Lower leg skin (tissue), 4 donors: ENCODE results near the gene CRYBA4. TPM values are rescaled to one million over a fixed set of nuclear protein-coding genes. Genes with fewer than 3 reads are reported as not detected.

Source experiments
- DNase-seq, 2 donors: peaks; one replicate each; pipeline ENCODE4 v3.0.0-alpha.2; 2019; ENCODE audit warnings: low spot score in 2 of 2
- H3K4me3 ChIP-seq: fragments of 200-600 bp; sonication (generic); 2 replicates; pipeline ENCODE4 v1.5.1; 2017; ENCODE audit warnings: mild to moderate bottlenecking, low read depth; ENCODE audit not compliant: poor library complexity, severe bottlenecking
- POLR2A ChIP-seq, 2 donors: fragments of 450-650 bp; IDR thresholded peaks; one replicate each; pipeline ENCODE4 v1.6.1; 2016 to 2017; ENCODE audit warnings: antibody characterized with exemption in 2 of 2, mild to moderate bottlenecking in 1 of 2, moderate library complexity in 1 of 2
- WGBS, 2 donors: methylation state at CpG; one replicate each; pipeline ENCODE4 v1.1.5; 2018; 5-methylcytosine and 5-hydroxymethylcytosine counted together
- intact Hi-C: fragments of 100-400 bp; cut with DNase I; formaldehyde crosslinking; loops from one replicate; pipeline ENCODE4 v1.15.0; 2023; ENCODE audit warnings: low total_unique reads
- total RNA-seq, 4 donors: library from RNA; depleted of rRNA; stranded (reverse); fragments of >200 nt; gene quantifications; one replicate each; pipeline ENCODE4 v1.1.0, GENCODE V29; 2016
- TF ChIP-seq, protein P1 (sequence below), 3 donors: fragments of 450-650 bp; IDR thresholded peaks; one replicate each; pipeline ENCODE4 v1.5.1; 2016; ENCODE audit warnings: antibody characterized with exemption in 3 of 3, mild to moderate bottlenecking in 3 of 3, moderate library complexity in 2 of 3

Gene CRYBA4
- total RNA-seq, 4 donors from 2014 or later: not detected

DNA sequence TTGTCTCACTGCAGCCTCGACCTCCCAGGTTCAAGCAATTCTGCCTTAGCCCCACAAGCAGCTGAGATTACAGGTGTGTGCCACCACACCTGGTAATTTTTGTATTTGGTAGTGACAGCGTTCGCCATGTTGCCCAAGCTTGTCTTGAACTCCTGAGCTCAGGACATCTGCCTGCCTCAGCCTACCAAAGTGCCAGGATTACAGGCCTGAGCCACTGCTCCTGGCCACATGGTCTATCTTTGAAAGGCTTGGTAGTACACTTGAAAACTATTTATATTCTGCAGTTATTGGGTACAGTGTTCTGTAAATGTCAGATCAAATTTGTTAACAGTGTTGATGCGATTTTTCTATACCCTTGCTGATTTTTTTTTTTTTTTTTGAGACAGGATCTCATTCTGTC is 9.5 kb downstream of the CRYBA4 start:
- DNase-seq: no peak
- TF ChIP-seq, protein P1, sequence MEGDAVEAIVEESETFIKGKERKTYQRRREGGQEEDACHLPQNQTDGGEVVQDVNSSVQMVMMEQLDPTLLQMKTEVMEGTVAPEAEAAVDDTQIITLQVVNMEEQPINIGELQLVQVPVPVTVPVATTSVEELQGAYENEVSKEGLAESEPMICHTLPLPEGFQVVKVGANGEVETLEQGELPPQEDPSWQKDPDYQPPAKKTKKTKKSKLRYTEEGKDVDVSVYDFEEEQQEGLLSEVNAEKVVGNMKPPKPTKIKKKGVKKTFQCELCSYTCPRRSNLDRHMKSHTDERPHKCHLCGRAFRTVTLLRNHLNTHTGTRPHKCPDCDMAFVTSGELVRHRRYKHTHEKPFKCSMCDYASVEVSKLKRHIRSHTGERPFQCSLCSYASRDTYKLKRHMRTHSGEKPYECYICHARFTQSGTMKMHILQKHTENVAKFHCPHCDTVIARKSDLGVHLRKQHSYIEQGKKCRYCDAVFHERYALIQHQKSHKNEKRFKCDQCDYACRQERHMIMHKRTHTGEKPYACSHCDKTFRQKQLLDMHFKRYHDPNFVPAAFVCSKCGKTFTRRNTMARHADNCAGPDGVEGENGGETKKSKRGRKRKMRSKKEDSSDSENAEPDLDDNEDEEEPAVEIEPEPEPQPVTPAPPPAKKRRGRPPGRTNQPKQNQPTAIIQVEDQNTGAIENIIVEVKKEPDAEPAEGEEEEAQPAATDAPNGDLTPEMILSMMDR (IDR thresholded peaks at IDR 0.05): no peak
- TF ChIP-seq POLR2A (IDR thresholded peaks at IDR 0.05): no peak
- H3K4me3 ChIP-seq: no peak overlapping the region
- 93 to 95% methylated on average over 4 of the region's 4 CpGs for WGBS, 2 donors
- intact Hi-C loops: loop anchor here (10.0 kb wide), 1 partner anchor 256 kb away; no protein-coding TSS in a partner anchor

DNA sequence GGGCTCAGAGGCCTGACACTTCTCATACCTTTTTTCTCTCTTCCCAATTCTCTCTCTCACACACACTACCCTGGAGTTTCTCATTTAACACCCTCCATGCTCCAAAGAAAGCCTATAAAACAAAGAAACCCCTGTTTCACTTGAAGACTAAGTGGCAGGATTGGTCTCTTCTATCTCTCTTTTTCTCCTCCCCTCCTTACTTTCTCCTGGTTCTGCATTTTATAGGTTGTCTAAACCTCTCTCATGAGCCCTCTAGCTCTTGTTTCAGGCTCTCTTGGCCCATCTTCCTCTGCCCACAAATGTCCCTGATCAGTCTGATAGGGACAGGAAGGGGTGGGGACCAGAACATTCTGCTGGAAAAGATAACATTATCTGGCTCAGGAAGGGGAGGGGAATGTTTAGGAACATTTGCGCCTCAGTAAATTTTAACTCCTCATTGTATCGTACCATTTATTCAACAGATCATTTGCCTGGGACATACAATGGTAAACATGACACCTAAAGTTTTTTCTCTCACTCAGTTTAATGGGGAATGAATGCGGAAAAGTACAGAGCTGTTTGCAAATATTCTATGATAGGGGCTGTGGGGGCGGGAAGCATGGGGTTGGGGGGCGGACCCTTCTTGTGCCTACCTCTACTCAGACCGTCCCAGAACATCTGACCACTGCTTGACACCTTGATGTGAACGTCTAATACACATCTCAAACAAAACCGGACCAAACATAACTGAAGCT is 10.8 kb downstream of the CRYBA4 start:
- H3K4me3 ChIP-seq: no peak overlapping the region
- intact Hi-C loops: loop anchor here (10.0 kb wide), 1 partner anchor 258 kb away; no protein-coding TSS in a partner anchor
- no peak for DNase-seq
- WGBS, 2 donors: 59 to 73% methylated on average over 8 of the region's 8 CpGs
- TF ChIP-seq, protein P1 (IDR thresholded peaks at IDR 0.05): no peak
- no peak for TF ChIP-seq POLR2A (IDR thresholded peaks at IDR 0.05)

DNA sequence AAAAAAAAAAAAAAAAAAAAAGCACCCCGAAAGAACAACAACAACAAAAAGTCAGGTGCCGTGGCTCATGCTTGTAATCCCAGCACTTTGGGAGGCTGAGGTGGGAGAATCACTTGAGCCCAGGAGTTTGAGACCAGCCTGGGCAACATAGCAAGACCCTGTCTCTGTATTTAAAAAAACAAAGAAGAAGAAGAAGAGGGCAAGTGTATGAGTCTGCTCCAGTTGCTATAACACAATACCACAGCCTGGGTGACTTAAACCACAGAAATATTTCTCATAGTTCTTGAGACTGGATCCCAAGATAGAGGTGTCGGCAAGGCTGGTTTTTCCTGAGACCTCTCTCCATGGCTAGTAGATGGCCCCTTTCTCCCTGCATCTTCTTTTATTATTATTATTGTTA is 12.4 kb downstream of the CRYBA4 start:
- TF ChIP-seq POLR2A (IDR thresholded peaks at IDR 0.05): no peak
- TF ChIP-seq, protein P1 (IDR thresholded peaks at IDR 0.05): no peak
- intact Hi-C loops: loop anchor here (10.0 kb wide), 1 partner anchor 259 kb away; no protein-coding TSS in a partner anchor
- WGBS, 2 donors: 86 to 91% methylated on average over 3 of the region's 3 CpGs
- no peak for DNase-seq
- no peak overlapping the region for H3K4me3 ChIP-seq

DNA sequence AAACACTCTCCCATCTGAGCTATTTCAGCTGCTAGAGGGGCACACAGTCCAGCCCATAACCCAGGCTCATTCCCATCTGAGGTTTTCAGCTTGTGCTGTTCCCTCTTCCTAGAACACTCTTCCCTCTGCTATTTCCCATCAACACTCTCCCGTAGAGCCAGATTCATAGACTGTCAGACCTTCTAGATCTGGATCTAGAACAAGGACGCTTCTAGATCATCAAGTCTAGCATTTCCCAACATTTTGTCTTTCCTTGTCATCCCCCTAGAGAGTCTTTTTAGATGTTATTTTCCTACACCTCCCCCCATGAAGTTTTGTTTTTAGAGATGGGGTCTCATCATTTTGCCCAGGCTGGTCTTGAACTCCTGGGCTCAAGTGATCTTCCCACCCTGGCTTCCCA is 13.4 kb downstream of the CRYBA4 start:
- DNase-seq: no peak
- TF ChIP-seq, protein P1 (IDR thresholded peaks at IDR 0.05): no peak
- no peak for TF ChIP-seq POLR2A (IDR thresholded peaks at IDR 0.05)
- intact Hi-C loops: loop anchor here (10.0 kb wide), 1 partner anchor 260 kb away; no protein-coding TSS in a partner anchor
- no peak overlapping the region for H3K4me3 ChIP-seq
- WGBS, 2 donors: 91 to 95% methylated on average over 2 of the region's 2 CpGs

DNA sequence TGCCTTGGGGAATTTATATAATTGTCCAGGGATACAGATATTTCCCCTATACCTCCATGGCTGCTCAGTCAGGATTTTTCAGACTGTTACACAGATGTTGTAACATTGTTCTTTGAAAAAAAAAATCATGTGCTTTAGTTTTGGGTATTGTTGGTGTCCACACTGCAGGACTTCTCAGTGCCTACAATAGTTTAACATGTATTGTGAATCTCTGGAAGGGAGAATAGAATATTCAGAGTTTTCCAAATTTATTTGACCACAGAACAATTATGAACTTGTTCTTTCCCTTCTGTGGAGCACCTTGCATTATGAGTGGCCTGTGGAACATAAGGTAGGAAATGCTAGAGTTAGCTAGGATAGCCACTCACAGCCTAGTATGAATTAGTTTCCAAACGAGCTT is 14.5 kb downstream of the CRYBA4 start:
- 38 to 48% methylated on average over 1 of the region's 1 CpG for WGBS, 2 donors
- no peak overlapping the region for H3K4me3 ChIP-seq
- DNase-seq: no peak
- TF ChIP-seq, protein P1 (IDR thresholded peaks at IDR 0.05): no peak
- no peak for TF ChIP-seq POLR2A (IDR thresholded peaks at IDR 0.05)
- intact Hi-C loops: loop anchor here (10.0 kb wide), 1 partner anchor 261 kb away; no protein-coding TSS in a partner anchor
